Thyroid gland (tissue), 4 donors: Measurements from ENCODE around the gene ATXN7L3. TPM values are rescaled to one million over a fixed set of nuclear protein-coding genes. Genes with fewer than 3 reads are reported as not detected.

ENCODE experiments used
- DNase-seq, 2 donors: peaks; one replicate each; pipeline ENCODE4 v3.0.0-alpha.2; 2019
- H3K27ac ChIP-seq, 3 donors: fragments of 200-600 bp; sonication (generic); 1 replicate in 2 of 3; 2 replicates in 1 of 3; pipeline ENCODE4 v1.5.1; 2016 to 2019; ENCODE audit warnings: mild to moderate bottlenecking in 1 of 3, moderate library complexity in 1 of 3
- H3K27me3 ChIP-seq: fragments of 200-600 bp; sonication (generic); one replicate; pipeline ENCODE4 v1.5.1; 2019
- H3K36me3 ChIP-seq, 2 donors: fragments of 200-600 bp; sonication (generic); one replicate each; pipeline ENCODE4 v1.5.1; 2016 to 2019
- H3K4me1 ChIP-seq, 2 donors: fragments of 200-600 bp; sonication (generic); one replicate each; pipeline ENCODE4 v1.5.1; 2017 to 2019
- H3K4me3 ChIP-seq, 3 donors: fragments of 200-600 bp; sonication (generic); replicated peaks in 1 of 3; 1 replicate in 2 of 3; 2 replicates in 1 of 3; pipeline ENCODE4 v1.5.1; 2016; ENCODE audit warnings: mild to moderate bottlenecking in 1 of 3
- H3K9me3 ChIP-seq: fragments of 200-600 bp; sonication (generic); one replicate; pipeline ENCODE4 v1.5.1; 2017
- POLR2A ChIP-seq, 2 donors: fragments of 450-650 bp; IDR thresholded peaks; one replicate each; pipeline ENCODE4 v1.6.1; 2017; ENCODE audit warnings: antibody characterized with exemption in 2 of 2, mild to moderate bottlenecking in 2 of 2, moderate library complexity in 1 of 2
- WGBS, 2 donors: methylation state at CpG; one replicate each; pipeline ENCODE4 v1.1.5; 2017; 5-methylcytosine and 5-hydroxymethylcytosine counted together
- intact Hi-C: fragments of 100-400 bp; cut with DNase I; formaldehyde crosslinking; loops from one replicate; pipeline ENCODE4 v1.15.1; 2023
- total RNA-seq, 4 donors: library from RNA; depleted of rRNA; stranded (reverse); fragments of >200 nt; gene quantifications; one replicate each; pipeline ENCODE4 v1.2.3, GENCODE V29; 2016
- TF ChIP-seq, protein P1 (sequence below), 6 experiments: fragments of 200-600 bp in 3 of 6; fragments of 450-650 bp in 3 of 6; sonication (generic) in 3 of 6; IDR thresholded peaks; one replicate each; pipeline ENCODE4 v1.5.1; 2016 to 2019; ENCODE audit warnings: antibody characterized with exemption in 6 of 6, mild to moderate bottlenecking in 2 of 6, inconsistent platforms in 1 of 6, moderate library complexity in 1 of 6

Gene ATXN7L3
- total RNA-seq, 4 donors from 2014 or later = 52.4 to 64.5 (median 58.0) TPM

DNA sequence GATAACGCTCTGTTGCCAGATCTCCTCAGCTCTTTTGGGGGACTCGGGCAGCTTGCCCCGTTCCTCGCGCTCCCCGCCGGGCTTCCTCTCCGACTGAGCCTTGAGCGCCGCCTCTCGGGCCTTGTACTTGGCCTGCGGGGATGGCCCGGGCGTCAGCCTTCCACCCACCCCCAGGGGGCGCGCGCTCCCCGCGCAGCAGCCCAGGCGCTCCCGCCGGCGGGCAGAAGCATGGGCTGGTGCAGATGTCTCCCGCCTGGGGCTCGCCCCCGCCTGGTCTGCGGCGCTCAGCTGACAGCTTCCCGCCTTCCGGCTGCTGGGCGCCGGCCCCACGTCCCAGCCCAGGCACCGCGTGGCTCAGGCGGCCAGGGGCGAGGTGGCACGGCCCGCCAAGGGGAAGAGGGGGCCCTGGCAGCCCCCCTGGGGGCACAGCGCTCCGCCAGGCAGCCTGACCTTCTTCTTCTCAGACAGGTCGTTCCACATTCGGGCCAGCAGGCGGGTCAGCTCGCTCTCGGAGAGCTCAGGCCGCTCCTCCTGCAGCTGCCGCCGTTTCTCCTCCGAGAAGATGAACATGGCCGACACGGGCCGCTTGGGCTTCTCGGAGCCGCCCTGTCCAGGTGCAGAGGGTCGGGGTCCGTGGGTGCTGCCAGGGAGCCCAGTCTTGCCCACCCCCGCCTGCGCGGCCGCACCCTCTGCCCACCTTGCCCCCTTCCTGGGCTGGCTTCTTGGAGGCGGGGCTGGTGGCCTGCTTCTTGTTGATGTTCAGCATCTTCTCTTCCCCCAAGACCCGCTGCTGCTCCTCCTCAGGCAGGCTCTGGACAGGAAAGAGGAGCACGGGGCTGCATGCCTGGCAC lies 10.9 kb upstream of the ATXN7L3 start:
- no peaks in the 10 kb centered on the region for H3K9me3 ChIP-seq
- H3K4me1 ChIP-seq = peaks cover 0 to 6% of the 10 kb centered on the region in 2 donors
- peak overlapping the region in 2 of 3 donors; percentile 25 to 30 for H3K27ac ChIP-seq
- TF ChIP-seq, protein P1, sequence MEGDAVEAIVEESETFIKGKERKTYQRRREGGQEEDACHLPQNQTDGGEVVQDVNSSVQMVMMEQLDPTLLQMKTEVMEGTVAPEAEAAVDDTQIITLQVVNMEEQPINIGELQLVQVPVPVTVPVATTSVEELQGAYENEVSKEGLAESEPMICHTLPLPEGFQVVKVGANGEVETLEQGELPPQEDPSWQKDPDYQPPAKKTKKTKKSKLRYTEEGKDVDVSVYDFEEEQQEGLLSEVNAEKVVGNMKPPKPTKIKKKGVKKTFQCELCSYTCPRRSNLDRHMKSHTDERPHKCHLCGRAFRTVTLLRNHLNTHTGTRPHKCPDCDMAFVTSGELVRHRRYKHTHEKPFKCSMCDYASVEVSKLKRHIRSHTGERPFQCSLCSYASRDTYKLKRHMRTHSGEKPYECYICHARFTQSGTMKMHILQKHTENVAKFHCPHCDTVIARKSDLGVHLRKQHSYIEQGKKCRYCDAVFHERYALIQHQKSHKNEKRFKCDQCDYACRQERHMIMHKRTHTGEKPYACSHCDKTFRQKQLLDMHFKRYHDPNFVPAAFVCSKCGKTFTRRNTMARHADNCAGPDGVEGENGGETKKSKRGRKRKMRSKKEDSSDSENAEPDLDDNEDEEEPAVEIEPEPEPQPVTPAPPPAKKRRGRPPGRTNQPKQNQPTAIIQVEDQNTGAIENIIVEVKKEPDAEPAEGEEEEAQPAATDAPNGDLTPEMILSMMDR (IDR thresholded peaks at IDR 0.05) = peak; percentile 49 to 93 (median 79)
- no peak for TF ChIP-seq POLR2A (IDR thresholded peaks at IDR 0.05)
- peak; percentile 66 to 71 for DNase-seq
- WGBS, 2 donors = 63 to 88% methylated on average over 5 to 26 of the region's 64 CpGs
- intact Hi-C loops = no loop called here
- H3K36me3 ChIP-seq = peaks cover 67 to 76% of the 10 kb centered on the region in 2 donors
- H3K27me3 ChIP-seq = no peaks in the 10 kb centered on the region
- no peak overlapping the region for H3K4me3 ChIP-seq

DNA sequence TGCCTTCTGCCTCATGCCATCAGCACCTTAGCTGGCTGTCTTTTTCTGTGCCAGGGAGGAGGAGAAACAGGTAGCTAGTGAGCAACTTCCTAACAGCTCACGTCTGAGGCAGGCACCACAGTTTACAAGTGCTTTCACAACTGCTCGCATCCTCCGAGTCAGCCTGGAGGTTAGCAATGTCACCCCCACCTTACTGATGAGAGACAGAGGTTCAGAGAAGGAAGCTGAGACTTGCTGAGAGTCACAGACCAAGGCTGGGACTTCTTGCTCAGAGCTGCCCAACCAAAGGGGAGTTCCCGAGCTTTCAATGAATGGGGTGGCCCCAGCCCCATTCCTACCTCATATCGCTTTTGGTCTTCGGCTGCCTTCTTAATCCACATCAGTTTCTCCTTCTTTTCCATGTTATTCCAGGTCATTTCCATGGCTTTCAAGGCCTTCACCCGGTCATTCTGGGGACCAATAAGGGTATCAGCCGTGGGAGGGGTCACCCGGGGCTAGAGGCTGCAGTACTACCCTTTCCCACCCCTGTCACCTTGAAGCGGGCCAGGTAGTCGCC lies 10.2 kb upstream of the ATXN7L3 start:
- peak overlapping the region in 1 of 3 donors; percentile 25 for H3K27ac ChIP-seq
- no peak overlapping the region for H3K4me3 ChIP-seq
- intact Hi-C loops = no loop called here
- no peak for DNase-seq
- H3K36me3 ChIP-seq = peaks cover 60 to 69% of the 10 kb centered on the region in 2 donors
- 86 to 88% methylated on average over 10 to 11 of the region's 11 CpGs for WGBS, 2 donors
- TF ChIP-seq, protein P1 (IDR thresholded peaks at IDR 0.05) = no peak
- no peak for TF ChIP-seq POLR2A (IDR thresholded peaks at IDR 0.05)
- H3K4me1 ChIP-seq = peaks cover 0 to 12% of the 10 kb centered on the region in 2 donors
- no peaks in the 10 kb centered on the region for H3K9me3 ChIP-seq
- no peaks in the 10 kb centered on the region for H3K27me3 ChIP-seq

DNA sequence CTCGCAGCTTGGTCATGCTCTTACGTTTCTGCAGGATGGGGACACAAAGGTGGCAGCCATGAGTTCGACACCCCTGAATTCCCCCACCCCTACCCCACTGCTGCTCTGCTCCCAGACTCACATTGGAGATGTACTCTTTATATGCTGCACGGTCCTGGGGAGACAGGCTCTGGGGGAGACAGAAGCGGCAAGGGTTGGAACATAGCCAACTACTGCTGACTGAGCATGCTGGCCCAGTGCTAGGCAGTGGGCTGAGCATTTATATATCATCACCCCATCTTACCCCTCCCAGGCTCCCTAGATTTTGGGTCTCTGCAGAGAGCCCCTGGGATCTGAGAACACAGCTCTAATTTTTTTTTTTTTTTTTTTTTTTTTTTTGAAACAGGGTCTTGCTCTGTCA lies 8.1 kb upstream of the ATXN7L3 start:
- Histone ChIP-seq H3K36me3 (peaks cover 50 to 57% of the 10 kb centered on the region in 2 donors), H3K4me3 (no peak overlapping the region), H3K9me3 (no peaks in the 10 kb centered on the region), H3K4me1 (peaks cover 0 to 12% of the 10 kb centered on the region in 2 donors), H3K27ac (no peak overlapping the region), H3K27me3 (no peaks in the 10 kb centered on the region)
- WGBS, 2 donors = 96 to 98% methylated on average over 5 of the region's 5 CpGs
- TF ChIP-seq POLR2A (IDR thresholded peaks at IDR 0.05) = no peak
- TF ChIP-seq, protein P1 (IDR thresholded peaks at IDR 0.05) = no peak
- no peak for DNase-seq
- intact Hi-C loops = no loop called here

DNA sequence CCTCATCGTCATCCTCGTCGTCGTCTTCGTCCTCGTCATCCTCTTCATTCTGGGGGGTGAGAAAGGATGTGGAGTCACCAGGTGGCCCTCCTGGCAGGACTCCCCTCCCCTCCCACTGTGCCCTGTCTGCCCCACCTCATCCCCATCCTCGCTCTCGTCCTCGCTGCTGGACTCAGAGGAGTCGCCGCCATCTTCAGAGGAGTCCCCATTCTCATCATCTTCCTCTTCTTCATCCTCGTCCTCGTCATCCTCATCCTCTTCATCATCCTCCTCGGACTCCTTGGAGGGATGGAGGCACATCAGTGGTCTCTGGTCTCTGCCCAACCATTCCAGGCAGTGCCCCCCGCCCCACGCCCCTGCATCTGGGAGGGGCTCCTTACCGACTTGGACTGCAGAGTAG lies 7.6 kb upstream of the ATXN7L3 start:
- TF ChIP-seq POLR2A (IDR thresholded peaks at IDR 0.05) = no peak
- TF ChIP-seq, protein P1 (IDR thresholded peaks at IDR 0.05) = no peak
- H3K4me1 ChIP-seq = peaks cover 0 to 12% of the 10 kb centered on the region in 2 donors
- H3K4me3 ChIP-seq = no peak overlapping the region
- 94% methylated on average over 17 of the region's 17 CpGs for WGBS, 2 donors
- intact Hi-C loops = no loop called here
- no peak for DNase-seq
- no peaks in the 10 kb centered on the region for H3K27me3 ChIP-seq
- peaks cover 50 to 57% of the 10 kb centered on the region in 2 donors for H3K36me3 ChIP-seq
- H3K27ac ChIP-seq = no peak overlapping the region
- H3K9me3 ChIP-seq = no peaks in the 10 kb centered on the region

DNA sequence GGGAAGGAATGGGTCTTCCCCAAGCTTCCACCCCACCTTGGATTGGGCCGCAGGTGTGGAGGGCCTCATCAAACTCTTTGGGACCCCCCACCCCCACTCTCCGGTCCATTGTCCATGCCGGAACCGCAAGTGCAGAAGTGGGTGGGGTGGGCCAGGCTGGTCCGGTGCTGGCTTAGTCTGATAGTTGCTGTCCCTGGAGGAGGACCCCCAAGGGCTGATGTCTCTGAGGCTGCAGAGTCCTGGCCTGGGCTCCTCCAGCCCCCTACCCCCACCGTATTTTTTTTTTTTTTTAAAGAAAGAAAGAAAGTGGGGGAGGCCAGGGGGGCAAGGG lies 7.1 kb upstream of the ATXN7L3 start:
- intact Hi-C loops = no loop called here
- Histone ChIP-seq H3K9me3 (no peaks in the 10 kb centered on the region), H3K4me3 (no peak overlapping the region), H3K27me3 (no peaks in the 10 kb centered on the region), H3K4me1 (peaks cover 0 to 12% of the 10 kb centered on the region in 2 donors), H3K27ac (no peak overlapping the region), H3K36me3 (peaks cover 50 to 53% of the 10 kb centered on the region in 2 donors)
- no peak for DNase-seq
- 89 to 92% methylated on average over 3 to 6 of the region's 6 CpGs for WGBS, 2 donors
- TF ChIP-seq, protein P1 (IDR thresholded peaks at IDR 0.05) = no peak
- TF ChIP-seq POLR2A (IDR thresholded peaks at IDR 0.05) = no peak
